OCI-LY7 (cell line): ENCODE measurements around the gene CLIC4. TPM values are rescaled to one million over a fixed set of nuclear protein-coding genes. Genes with fewer than 3 reads are reported as not detected.

Experiments
- Bru-seq: library from RNA; stranded (reverse); fragments of 400-500 nt; gene quantifications from one replicate; lab custom pipeline; 2021; lab: Mats Ljungman, UMichigan
- BruChase-seq, 2 experiments: library from RNA; stranded (reverse); fragments of 400-500 nt; gene quantifications; one replicate each; lab custom pipeline; 2021; lab: Mats Ljungman, UMichigan
- BruUV-seq: library from RNA; stranded (reverse); fragments of 400-500 nt; replicated peaks from 2 replicates; lab custom pipeline; 2021; lab: Mats Ljungman, UMichigan
- CTCF ChIA-PET: fragments of 300-600 bp; sonication (Branson Sonifier 250); formaldehyde crosslinking; loops from one replicate; lab custom pipeline; 2022; ENCODE audit warnings: antibody characterized with exemption; ENCODE audit not compliant: unreplicated experiment; lab: Charles Lee
- POLR2A ChIA-PET: fragments of 300-600 bp; sonication (Branson Sonifier 250); formaldehyde crosslinking; loops from one replicate; lab custom pipeline; 2022; ENCODE audit warnings: antibody characterized with exemption; lab: Charles Lee
- DNase-seq: peaks from one replicate; pipeline ENCODE4 v3.0.0-alpha.2; 2015; ENCODE audit warnings: low spot score
- H2AFZ ChIP-seq: fragments of 200-600 bp; sonication (generic), shearing (Covaris generic); 2 replicates; pipeline ENCODE4 v1.6.1; 2014; ENCODE audit warnings: mild to moderate bottlenecking, antibody characterized with exemption, low read length, moderate library complexity
- H3K27ac ChIP-seq: fragments of 200-600 bp; sonication (generic); 2 replicates; pipeline ENCODE4 v1.5.1; 2014; ENCODE audit warnings: mixed run types, low read depth, mild to moderate bottlenecking, moderate library complexity, low read length, inconsistent platforms; ENCODE audit not compliant: poor library complexity, severe bottlenecking
- H3K36me3 ChIP-seq: fragments of 200-600 bp; sonication (generic); 2 replicates; pipeline ENCODE4 v1.6.1; 2014; ENCODE audit warnings: mild to moderate bottlenecking, antibody characterized with exemption, low read length, moderate library complexity, mixed read lengths; ENCODE audit not compliant: insufficient read depth
- H3K4me1 ChIP-seq: fragments of 200-600 bp; sonication (generic); 2 replicates; pipeline ENCODE4 v1.5.1; 2014; ENCODE audit warnings: mild to moderate bottlenecking, low read length; ENCODE audit not compliant: insufficient read depth, poor library complexity, severe bottlenecking
- H3K4me2 ChIP-seq: fragments of 200-600 bp; sonication (generic); 2 replicates; pipeline ENCODE4 v1.6.1; 2014; ENCODE audit warnings: mild to moderate bottlenecking, low read length
- H3K4me3 ChIP-seq: fragments of 200-600 bp; sonication (generic); 2 replicates; pipeline ENCODE4 v1.5.1; 2014; ENCODE audit warnings: mild to moderate bottlenecking, low read depth, low read length; ENCODE audit not compliant: poor library complexity, severe bottlenecking
- H3K79me2 ChIP-seq: fragments of 200-600 bp; sonication (generic); 2 replicates; pipeline ENCODE4 v1.6.1; 2016; ENCODE audit warnings: low read depth, mild to moderate bottlenecking, low read length, moderate library complexity, mixed read lengths; ENCODE audit not compliant: insufficient read depth
- H3K9me2 ChIP-seq: fragments of 200-600 bp; sonication (generic); 2 replicates; pipeline ENCODE4 v1.6.1; 2016; ENCODE audit warnings: mild to moderate bottlenecking, low read length, mixed read lengths; ENCODE audit not compliant: insufficient read depth
- H3K9me3 ChIP-seq: fragments of 200-600 bp; sonication (generic); 2 replicates; pipeline ENCODE4 v1.6.1; 2014; ENCODE audit warnings: mild to moderate bottlenecking, mixed run types, low read length, mixed read lengths
- H4K20me1 ChIP-seq: fragments of 200-600 bp; sonication (generic); 2 replicates; pipeline ENCODE4 v1.6.1; 2014; ENCODE audit warnings: mild to moderate bottlenecking, antibody characterized with exemption, low read length, moderate library complexity, mixed read lengths; ENCODE audit not compliant: insufficient read depth
- CTCF ChIP-seq: fragments of 200-600 bp; sonication (generic); conservative IDR thresholded peaks from 2 replicates; pipeline ENCODE4 v1.5.1; 2014; ENCODE audit warnings: mild to moderate bottlenecking, antibody characterized with exemption, low read length, moderate library complexity, mixed read lengths
- EZH2phosphoT487 ChIP-seq: fragments of 200-600 bp; sonication (generic); IDR thresholded peaks from 2 replicates; pipeline ENCODE4 v1.6.1; 2018; ENCODE audit warnings: low read depth, borderline replicate concordance, mild to moderate bottlenecking, mixed run types, antibody characterized with exemption, low read length, moderate library complexity, mixed read lengths
- intact Hi-C: fragments of 100-400 bp; cut with micrococcal nuclease; formaldehyde crosslinking; loops from one replicate; pipeline ENCODE4 v1.10.0; 2022; ENCODE audit not compliant: unreplicated experiment
- long read RNA-seq: library from polyadenylated mRNA; stranded (forward); transcript quantifications from one replicate; pipeline ENCODE4 v2.0.0, GENCODE V29; 2022
- total RNA-seq, 2 experiments: library from RNA; depleted of rRNA in 1 of 2; stranded (reverse); fragments of >200 nt in 1 of 2; shearing (Covaris generic) in 1 of 2; gene quantifications; 2 replicates each; pipeline ENCODE4 v1.2.3, GENCODE V29; 2014 to 2022

The CLIC4 gene
- 35.5 and 35.7 TPM in 2 replicates for total RNA-seq (2014; rRNA removed; shearing (Covaris generic))
- 113 and 116 TPM in 2 replicates for total RNA-seq (2022)
- Bru-seq, nascent RNA = percentile 95 among the genes with signal in this experiment
- BruChase-seq, experiment 1, labeled RNA remaining after a 6-hour chase = percentile 93 among the genes with signal in this experiment
- BruChase-seq, experiment 2, labeled RNA remaining after a 2-hour chase = percentile 95 among the genes with signal in this experiment
- long read RNA-seq, full-length matches to known transcripts = 218 of 257 reads
- long read RNA-seq, partial matches to known transcripts = 23 of 257 reads
- long read RNA-seq, other reads (novel, unspliced or antisense) = 16 of 257 reads

GRCh38 chr1:24744911-24745710 is at the start of gene CLIC4:
TSS of gene CLIC4 (plus strand) at chr1:24745447. CDS start at chr1:24745554, 107 bp downstream.
- DNase-seq = peak; percentile 99
- POLR2A ChIA-PET = interaction anchor here (0.6 to 2.4 kb wide), 9 partner anchors 15 to 457 kb away, joined by 3 to 6 read pairs (median 4); no protein-coding TSS in a partner anchor
- intact Hi-C loops = loop anchor here (1.0 to 10.0 kb wide), 7 partner anchors 56 to 1218 kb away; partner anchors contain the start of genes MACO1 and SYF2
- H3K27ac ChIP-seq = peak within 1 kb of the TSS; percentile 93
- H3K9me3 ChIP-seq = no peaks in the 10 kb centered on the region
- H3K4me1 ChIP-seq = peaks cover 63% of the 10 kb centered on the region
- H4K20me1 ChIP-seq = no peaks in the 10 kb centered on the region
- H3K36me3 ChIP-seq = peaks cover 5% of the 10 kb centered on the region; the same call in 1 of the 2 replicates
- no TSS peak for BruUV-seq
- H3K4me2 ChIP-seq = peak within 1 kb of the TSS; percentile 72
- peak within 1 kb of the TSS; percentile 94 for H3K4me3 ChIP-seq
- TF ChIP-seq CTCF (0 out of 2 replicates have a peak, but pooled peaks have one; percentile 31), EZH2phosphoT487 (no peak)
- CTCF ChIA-PET = interaction anchor here (0.6 to 1.2 kb wide), 4 partner anchors 15 to 676 kb away, joined by 3 to 6 read pairs (median 4); no protein-coding TSS in a partner anchor
- H3K9me2 ChIP-seq = no peaks in the 10 kb centered on the region
- H3K79me2 ChIP-seq = peaks cover 36% of the 10 kb centered on the region
- peak within 1 kb of the TSS; percentile 27; the same call in 1 of the 2 replicates for H2AFZ ChIP-seq

- no peaks in the 10 kb centered on the region for H4K20me1 ChIP-seq
- H2AFZ ChIP-seq = peak overlapping the region; percentile 48; the same call in 1 of the 2 replicates
- H3K36me3 ChIP-seq = no peaks in the 10 kb centered on the region
- no peaks in the 10 kb centered on the region for H3K9me3 ChIP-seq
- H3K4me3 ChIP-seq = no peak overlapping the region
- H3K4me2 ChIP-seq = no peak overlapping the region
- DNase-seq = no peak
- ChIA-PET CTCF (interaction anchor here (0.5 kb wide), 1 partner anchor 9 kb away, joined by 3 read pairs; no protein-coding TSS in a partner anchor), POLR2A (interaction anchor here (0.6 to 1.0 kb wide), 5 partner anchors 18 to 131 kb away, joined by 3 to 5 read pairs (median 4); no protein-coding TSS in a partner anchor)
- peaks cover 18% of the 10 kb centered on the region for H3K4me1 ChIP-seq
- TF ChIP-seq CTCF (no peak), EZH2phosphoT487 (no peak)
- H3K9me2 ChIP-seq = no peaks in the 10 kb centered on the region
- no TSS peak for BruUV-seq
- no peaks in the 10 kb centered on the region for H3K79me2 ChIP-seq
- H3K27ac ChIP-seq = no peak overlapping the region
- intact Hi-C loops = no loop called here
Measured at GRCh38 chr1:24696041-24696755, 49.0 kb upstream of the CLIC4 start.
